Stimulated activated CD8-positive, alpha-beta memory T cell treated with anti-CD3 and anti-CD28 coated beads, Interleukin-7, amount 100 ng/mL, for 48 hours (primary cell): ENCODE measurements around the gene LHPP.

Source experiments
- DNase-seq, 2 donors: peaks; one replicate each; pipeline ENCODE4 v3.0.0-alpha.2; 2020; ENCODE audit warnings: low read depth in 1 of 2; ENCODE audit errors: extremely low read depth in 1 of 2

Gene LHPP

DNA sequence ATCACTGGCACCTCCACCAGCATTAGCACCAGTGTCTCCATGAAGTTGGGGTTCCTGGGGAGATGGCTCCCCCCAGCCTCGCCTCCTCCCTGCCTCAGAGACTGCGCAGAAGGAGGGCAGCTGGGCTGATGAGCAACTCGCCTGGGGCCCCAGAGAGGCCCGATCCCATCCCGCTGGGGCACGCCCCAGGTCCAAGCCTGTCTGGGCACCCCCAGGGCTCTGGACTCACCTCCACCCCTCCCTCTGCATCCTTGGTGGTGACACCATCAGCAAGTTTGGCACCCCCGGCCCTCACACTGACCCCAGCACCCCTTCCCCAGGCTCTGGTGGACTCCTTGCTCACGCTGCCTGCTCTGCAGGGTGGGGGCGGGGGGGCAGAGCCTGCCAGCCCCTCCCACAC is 89.5 kb downstream of the LHPP start:
- DNase-seq: no peak

DNA sequence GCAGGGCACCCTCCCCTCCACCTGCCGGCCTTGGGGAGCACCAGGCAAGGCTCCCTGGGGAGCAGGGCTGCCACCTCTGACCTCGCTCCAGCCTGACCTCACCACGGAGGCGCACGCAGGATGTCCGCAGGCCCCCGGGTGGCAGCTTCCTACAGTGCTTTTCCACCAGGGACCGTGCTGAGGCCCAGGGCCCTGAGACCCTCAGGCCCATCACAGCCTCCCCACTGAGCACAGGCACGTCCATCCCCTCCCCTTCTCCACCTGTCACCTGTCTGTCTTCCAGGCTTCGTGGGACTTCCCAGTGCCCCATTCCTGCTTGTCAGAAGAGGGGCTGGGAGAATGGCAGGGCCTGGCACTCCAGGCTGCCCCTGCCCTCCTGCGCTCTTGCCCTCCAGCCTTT is 90.1 kb downstream of the LHPP start:
- DNase-seq: no peak

DNA sequence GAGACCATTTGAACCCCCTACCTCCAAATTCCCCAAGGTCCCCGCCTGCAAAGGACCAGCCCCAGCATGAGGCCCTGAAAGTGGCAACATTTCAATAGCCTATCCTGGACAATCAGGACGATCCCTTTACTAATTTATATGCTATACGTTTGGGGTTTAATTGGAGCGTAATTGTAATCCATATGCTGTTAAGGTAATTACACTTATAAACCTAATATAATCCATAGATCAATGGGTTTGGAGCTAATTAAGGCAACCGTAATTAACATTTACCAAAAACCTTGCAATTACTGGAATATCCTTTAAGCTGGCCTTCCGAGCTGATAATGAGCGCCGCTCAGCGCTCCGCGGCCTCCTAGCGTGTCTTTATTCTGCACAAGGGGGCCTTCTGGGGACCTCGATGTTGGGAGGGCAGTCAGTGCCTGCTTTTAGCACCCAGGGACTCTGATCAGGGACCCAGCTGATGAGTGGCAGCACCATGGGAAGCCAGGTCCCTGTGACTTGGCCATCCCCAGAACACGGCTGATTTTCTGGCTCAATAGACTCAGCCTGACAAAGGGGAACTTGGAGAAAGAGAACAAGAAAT is 91.2 kb downstream of the LHPP start:
- no peak for DNase-seq

DNA sequence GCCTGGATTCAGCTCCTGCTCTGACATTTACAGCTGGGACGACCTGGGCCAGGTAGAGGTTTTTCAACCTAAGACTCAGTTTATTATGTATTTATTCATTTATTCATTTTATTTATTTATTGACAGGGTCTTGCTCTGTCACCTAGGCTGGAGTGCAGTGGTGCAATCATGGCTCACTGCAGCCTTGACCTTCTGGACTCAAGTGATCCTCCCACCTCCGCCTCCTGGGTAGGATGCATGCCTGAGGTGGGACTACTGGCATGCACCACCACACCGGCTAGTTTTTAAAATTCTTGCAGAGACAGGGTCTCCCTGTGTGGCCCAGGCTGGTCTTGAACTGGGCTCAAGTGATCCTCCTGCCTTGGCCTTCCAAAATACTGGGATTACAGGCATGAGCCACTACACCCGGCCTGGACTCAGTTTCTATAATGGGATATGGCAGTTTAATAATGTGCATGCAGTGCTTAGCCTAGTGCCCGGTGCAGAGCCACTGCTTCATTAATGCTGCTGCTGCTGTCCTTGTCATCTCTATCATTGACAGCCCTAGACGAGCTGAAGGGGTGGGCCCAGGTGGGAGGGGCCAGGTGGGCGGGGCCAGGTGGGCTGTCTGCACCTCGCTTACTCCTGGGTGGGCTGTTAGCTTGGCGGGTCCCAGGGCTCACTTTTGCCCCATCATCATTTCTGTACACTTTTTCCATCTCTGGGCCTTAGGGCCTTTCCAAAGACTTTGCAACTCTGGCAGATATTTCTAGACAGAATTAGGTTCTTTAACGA is 92.6 kb downstream of the LHPP start:
- no peak for DNase-seq

DNA sequence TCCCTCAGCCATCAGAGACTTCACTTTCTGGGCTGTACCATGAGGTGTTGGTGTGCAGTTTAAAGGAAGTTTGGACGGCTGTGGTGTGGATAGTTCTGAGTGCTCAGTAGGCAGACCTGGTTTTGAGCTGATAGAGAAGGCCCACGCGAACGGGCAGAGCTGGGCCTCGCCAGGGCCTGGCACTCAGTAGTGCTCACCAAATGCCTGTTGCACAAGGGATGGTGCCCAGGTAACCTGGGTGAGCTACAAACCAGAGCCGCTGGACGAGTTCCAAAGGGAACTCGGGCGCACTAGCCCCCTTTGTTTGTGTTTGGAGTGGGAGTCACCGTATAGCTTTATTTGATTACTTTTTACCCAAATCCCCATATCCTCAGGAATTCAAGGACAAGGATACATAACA is 95.5 kb downstream of the LHPP start:
- DNase-seq: no peak

DNA sequence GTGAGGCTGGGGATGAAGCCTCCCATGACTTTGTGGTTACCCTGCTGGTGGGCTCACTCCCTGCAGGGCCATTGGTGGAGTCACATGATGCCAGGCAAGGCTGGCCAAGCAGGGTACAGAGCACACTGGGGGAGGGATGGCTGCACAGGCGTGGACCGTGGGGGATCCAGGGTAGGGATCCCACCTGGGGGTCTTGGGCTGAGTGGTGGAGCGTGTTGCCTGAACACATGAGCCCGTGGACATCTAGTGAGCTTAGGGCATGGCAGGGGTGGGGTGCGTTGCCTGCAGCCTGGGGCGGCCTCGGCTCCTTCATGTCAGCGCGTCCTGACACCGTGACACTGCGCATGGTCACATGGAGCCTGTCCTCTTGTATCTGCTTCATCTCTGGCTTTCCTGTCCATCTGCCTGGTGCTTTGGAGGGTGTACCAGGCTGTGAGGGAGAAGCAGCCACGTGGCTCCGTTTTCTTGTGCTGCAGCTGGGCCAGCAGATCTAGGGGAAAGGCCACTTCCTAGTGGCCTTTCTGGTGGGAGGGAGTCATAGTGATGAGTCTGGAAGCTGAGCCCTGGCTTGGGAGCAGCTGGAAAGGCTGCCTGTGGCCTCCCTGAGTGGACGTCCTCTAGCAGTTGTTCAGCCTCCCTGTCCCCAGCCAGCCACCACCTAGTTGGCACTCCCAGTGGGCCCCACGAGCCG is 96.2 kb downstream of the LHPP start:
- DNase-seq: no peak

DNA sequence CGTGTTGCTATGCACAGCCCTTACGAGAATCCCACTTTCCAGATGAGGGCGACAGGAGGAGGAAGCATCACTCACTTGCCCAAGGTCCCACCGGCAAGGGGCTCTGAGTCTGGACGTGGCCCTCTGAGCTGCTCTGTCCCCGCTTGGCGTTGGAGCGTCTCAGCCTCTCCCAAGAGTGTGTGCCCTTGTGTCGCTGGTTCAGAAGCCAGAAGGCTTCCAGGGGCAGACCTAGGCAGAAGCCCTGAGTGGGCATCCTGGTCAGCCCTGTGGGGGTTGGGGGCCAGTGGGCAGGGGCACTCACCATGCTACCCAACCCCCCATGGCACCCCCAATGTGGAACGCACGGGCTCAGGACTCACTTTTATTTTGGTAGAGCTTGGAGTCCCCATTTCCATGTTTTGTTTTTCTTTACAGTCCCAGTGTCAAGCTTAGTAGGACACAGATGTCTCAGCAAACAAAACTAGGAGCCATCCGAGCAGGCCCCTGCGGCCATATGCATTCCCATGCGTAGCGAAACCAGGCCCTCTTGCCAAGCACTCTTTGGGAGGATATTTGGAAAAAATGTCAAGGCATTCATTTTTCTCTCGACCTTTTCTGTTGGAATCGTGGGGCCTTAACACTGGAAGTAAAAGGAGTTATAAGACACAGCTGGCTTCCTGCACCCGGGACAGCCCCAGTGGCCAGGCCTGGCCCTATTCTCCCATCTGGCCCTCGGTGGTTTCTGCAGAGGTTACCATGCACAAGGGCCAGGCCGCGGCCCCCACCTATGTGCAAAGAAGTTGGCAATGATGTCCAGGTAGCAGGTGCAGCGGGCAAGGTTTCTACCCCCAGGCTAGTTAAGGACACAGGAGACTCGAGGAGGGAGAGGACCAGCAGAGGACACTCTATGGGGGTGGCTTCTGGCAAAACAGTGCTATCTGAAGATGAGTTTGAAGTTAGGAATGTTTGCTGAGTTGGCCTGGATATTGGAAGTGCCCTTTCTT is 97.0 kb downstream of the LHPP start:
- no peak for DNase-seq

DNA sequence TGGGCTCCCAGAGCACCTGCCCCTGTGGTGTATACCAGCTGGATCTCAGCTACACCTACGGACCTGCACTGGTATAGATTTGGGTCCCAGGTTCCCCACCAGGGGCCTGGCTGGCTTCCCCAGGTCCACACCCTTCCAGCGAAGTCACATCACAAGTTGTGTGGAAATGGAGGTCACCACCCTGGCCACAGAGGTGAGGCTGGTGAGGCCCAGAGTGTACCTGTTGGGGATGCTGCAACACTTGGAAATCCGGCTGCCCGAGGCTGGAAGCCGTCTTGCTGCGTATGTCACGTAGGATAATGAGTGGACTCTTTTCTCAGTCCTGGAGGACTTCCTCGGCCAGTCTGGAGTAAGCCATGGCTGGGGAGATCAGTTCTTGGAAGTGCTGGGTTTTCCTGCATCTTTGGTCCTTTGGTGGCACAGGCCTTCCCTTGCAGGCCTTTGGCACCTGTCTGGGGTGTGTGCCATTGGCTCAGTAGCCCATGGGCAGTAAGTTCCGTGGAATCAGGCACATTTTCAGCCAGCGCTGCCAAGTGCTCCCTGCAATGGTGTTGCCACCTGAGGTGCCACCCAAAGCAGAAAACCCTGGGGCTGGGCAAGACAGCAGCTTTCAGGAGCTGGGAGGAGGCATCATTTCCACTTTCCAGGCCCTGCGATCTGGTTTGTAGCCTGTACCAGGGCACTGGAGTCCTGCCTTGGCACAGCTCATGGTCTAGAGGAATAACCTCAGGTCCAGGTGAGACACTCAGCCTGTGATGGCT is 97.9 kb downstream of the LHPP start:
- DNase-seq: no peak

DNA sequence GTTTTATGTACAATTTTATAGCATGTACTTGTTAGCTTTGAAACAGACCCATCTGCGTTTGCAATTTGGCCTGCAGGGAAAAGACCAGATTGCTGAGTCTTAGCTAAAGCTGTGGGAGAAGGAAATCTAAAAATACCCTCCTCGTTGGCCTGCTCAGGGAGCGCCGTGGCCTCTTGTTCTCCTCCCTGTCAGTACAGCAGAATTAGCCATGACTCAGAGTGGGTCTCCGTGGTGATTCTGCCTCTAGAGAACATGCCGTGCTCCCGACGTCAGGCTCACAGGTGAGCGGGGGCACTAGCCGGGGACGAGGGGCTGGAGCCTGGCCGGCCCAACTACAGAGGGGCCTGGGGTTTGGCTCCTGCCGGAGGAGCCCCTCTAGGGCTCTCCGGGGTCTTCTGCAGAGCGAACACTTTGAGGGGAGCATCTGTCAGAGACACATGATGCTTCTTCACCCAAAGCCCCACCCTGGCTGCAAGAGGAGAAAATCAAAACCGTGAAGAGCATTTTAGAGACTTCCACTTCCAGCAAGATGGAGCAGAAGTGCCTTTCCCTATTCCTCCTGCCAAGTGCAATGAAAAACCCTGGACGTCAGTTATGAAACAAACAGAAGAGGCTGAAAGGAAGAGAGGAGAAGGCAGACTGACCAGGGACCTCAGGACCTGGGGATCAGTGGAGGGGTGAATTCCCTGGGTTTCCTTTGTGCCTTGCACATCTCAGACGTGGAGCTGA is 98.9 kb downstream of the LHPP start:
- DNase-seq: no peak

DNA sequence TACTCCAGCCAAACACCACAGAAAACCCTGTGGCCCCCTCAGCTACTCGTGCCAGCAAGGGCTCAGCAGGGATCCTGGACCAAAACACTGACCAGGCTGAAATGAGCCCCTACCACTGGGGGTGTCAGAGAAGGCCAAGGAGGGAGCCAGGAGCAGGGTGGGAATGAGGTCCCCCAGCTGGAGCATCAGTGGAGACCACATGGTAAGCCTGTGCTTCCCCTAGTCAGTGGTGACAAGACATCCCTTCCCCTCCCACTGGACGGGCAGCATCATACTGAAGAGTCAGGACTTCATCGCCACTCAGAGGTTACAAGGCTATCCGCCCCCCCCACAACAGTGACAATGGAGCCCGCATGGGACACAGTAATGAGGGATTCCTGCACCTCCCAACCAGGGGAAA is 99.6 kb downstream of the LHPP start:
- DNase-seq: no peak

DNA sequence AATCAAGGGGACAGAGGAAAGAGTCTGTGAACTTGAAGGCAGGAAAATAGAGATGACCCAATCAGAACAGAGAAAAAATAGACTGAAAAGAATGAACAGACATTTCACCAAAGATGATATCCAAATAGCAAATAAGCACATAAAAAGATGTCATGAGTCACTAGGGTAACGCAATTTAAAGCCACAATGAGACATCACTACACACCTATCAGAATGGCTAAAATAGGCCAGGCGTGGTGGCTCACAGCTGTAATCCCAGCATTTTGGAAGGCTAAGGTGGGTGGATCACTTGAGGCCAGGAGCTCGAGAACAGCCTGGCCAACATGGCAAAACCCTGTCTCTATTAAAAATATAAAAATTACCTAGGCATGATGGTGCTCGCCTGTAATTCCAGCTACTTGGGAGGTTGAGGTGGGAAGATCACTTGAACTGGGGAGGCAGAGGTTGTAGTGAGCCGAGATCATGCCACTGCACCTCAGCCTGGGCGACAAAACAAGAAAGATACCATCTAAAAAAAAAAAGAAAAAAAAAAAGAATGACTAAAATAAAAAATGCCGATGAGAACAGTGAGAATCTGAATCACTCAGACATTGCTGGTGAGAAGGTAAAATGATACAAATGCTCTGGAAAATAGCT is 100.9 kb downstream of the LHPP start:
- no peak for DNase-seq

DNA sequence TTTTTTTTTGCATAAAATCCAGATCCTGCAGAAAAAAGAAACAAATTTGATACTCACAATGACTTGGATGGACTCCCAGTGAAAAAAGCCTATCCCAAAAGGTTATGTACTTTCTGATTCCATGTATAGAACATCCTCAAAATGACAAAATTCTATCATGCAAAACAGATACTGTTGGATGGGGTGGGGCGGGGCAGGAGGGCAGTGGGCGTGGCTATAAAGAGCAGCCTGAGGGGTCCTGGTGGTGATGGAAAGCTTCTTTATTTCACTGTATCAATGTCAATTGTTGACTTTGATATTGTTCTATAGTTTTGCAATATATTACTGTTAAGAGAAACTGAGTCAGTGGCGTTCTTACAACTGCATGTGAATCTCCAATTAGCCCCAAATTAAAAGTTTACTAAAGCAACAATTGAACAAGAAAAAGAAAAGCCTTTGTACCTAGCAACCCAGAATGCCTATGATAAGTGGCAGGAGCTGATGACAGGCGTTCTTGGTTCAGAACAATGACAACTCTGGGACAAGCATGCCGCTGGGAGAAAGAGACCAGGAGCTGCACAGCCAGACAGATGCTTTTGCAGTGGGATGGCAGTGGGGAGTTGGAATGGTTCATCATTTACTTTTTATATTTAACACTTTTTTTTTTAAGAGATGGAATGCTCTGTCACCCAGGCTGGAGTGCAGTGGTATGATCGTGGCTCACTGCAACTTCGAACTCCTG is 101.9 kb downstream of the LHPP start:
- no peak for DNase-seq

DNA sequence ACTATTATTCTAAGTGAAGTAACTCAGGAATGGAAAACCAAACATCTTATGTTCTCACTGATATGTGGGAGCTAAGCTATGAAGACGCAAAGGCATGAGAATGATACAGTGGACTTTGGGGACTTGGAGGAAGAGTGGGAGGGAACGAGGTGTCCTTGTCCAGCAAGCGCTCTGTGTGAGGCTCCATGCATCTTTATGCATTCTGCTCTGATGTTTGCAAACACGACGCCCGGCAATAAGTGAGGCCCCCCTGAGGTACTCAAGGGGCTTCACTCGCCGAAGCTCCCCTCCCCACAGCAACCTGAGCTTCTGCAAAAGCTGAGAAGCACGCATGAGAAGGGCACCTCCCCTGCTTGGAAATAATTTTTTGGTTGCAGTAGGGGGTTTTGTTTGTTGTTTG is 103.3 kb downstream of the LHPP start:
- DNase-seq: no peak

DNA sequence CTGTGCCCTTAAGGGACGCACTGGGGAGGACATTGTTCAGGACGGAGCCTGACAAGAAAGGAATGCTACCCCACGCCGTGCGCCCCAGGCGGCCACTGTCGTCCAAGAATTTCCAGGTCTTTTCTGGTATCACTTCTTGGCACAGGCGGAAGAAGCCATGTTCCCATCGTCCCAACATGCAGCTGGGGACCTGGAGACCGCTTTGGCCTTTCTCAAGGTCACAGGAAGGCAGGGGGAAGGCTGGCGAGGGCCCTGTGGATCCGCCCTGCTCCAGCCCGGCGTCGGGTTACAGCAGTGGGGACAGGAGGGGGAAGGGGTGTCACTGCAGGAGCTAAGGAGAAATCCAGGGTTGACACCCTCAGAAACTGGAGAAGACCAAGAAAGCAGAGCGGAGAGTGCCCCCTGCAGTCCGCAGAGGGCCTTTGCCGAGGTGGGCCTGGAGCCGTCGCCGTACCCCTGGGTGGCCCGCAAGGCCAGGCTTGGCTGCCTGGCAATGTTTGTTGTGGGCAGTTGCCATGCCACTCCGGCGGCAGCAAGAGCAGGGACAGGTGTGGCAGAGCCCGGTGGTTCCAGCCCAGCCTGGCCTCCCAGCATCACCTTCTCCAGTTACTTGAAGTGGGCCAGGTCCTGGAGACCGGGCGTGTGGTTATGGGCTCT is 104.1 kb downstream of the LHPP start:
- no peak for DNase-seq

DNA sequence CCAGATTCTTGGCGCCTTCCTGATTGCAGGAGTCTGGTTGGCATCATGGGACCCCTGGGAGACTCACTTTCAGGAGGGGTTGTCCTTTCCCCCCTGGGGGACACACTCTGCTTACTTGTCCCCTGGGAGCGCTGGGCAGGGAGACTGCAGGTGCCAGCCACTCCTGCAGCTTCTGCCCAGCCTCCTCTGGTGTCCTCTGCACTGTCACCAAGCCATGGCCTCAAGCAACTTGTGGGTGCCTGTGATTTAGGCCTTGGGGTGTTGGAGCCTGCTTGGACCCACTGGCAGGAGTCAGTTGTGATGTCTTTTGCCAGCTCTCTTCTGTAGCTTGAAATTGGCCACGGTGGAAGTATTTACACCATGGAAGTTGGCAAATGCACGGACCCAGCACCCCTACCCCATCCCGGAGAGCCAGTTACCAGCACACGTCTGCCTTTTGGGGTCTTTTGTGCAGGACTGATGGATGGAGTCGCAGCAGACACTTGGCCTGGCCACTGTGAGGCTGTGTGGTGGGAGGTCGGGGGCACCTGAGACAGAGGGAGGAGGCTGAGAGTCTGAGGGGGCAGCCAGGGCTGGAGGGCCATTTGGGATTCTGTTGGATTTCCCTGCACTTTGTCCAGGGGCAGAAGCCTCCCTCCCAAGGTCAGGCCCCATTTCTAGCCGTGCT is 104.7 kb downstream of the LHPP start:
- no peak for DNase-seq

DNA sequence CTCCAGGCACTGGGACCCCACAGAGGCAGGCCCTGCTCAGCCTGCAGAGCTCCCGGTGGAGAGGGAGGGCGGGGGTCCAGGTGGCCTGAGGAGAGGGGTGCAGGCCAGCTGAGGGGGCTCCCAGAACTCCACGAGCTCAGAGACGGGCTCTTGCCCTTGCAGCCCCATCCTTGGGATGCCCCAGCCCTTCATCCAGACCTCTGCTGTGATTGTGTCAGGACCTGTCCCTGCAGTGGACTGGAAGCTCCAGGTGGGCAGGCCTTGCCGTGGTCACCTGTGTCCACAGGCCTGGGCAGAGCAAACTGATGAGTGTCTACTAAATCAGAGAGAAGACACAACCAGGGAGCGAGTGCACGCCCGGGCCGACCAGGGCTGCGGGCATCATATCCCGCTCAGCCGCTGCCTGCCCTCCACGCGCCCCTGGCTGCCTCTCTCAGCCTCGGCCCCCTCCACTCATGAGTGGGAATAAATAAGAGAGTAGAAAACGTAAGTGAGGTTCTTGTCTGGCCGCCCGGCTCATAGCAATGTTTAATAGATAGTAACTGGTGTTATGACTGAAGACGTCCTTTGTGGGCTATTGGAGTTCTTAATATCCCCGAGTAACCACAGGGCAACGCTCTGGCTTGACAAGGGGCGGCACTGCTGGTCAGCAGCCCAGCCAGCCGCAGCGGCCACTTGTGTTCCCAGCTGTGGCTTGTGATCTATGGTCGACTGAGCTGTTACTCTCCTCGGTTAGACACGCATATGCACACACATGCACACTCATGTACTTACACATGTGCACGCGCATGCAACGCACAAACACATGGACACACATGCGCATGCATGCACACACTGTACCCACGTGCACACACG is 105.6 kb downstream of the LHPP start:
- DNase-seq: no peak

DNA sequence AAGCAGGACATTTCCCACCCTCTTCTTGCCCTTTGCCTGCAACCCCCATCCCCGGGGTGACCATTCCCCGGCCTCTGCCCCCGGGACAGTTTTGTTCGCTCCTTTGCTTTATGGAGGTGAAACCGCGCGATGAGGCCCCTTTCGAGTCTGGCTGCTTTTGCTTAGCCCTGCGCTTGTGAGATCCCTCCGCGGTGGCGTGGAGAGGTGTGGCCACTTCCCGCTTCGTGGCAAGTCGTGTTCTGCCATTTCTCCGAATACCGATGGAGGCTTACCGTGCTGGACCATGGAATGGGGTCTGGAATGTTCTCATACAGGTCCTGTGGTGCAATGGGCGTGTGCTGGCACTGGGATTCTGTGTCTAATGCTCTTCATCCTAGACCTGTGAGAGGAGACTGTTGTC is 106.7 kb downstream of the LHPP start:
- no peak for DNase-seq
